GM18498 (cell line): ENCODE data around the gene PDXP.
A peak's percentile ranks its signal among the peaks of the same experiment; 100 is the strongest.
"Not testable (repeated sequence)": the region's sequence is repeated elsewhere in the genome, so short reads cannot be mapped to it uniquely, and the experiment has no call there.

Experiments used
- ATAC-seq: cut with Tn5 transposase; IDR thresholded peaks from one replicate; pipeline ENCODE4 v1.9.1; 2021; ENCODE audit warnings: mild to moderate bottlenecking, moderate library complexity; ENCODE audit not compliant: unreplicated experiment

The PDXP gene

GRCh38 chr22:37696260-37696656 lies 37.7 kb downstream of the PDXP start:
- ATAC-seq = not testable (repeated sequence)

GRCh38 chr22:37696657-37697537 lies 38.4 kb downstream of the PDXP start, which contains the start of gene TRIOBP:
TSS of gene TRIOBP (plus strand) at chr22:37697048. CDS start at chr22:37701366, 4,318 bp downstream.
- ATAC-seq = peak; percentile 82

- no peak for ATAC-seq
Measured at GRCh38 chr22:37697538-37697835, 39.0 kb downstream of the PDXP start.

GRCh38 chr22:37701141-37701786 lies 42.7 kb downstream of the PDXP start:
- no peak for ATAC-seq

GRCh38 chr22:37703906-37704305 lies 45.4 kb downstream of the PDXP start:
- ATAC-seq = no peak

GRCh38 chr22:37704645-37705044 lies 46.1 kb downstream of the PDXP start:
- no peak for ATAC-seq

GRCh38 chr22:37705205-37705604 lies 46.7 kb downstream of the PDXP start:
- ATAC-seq = no peak

- no peak for ATAC-seq
Measured at GRCh38 chr22:37708580-37709444, 50.3 kb downstream of the PDXP start.

- ATAC-seq = no peak
Measured at GRCh38 chr22:37709445-37709765, 50.9 kb downstream of the PDXP start.

- ATAC-seq = no peak
Measured at GRCh38 chr22:37710675-37711074, 52.2 kb downstream of the PDXP start.

GRCh38 chr22:37711490-37711889 lies 53.0 kb downstream of the PDXP start:
- ATAC-seq = no peak

- no peak for ATAC-seq
Measured at GRCh38 chr22:37713761-37714160, 55.2 kb downstream of the PDXP start.

- no peak for ATAC-seq
Measured at GRCh38 chr22:37714634-37715033, 56.1 kb downstream of the PDXP start.

- no peak for ATAC-seq
Measured at GRCh38 chr22:37715760-37716159, 57.2 kb downstream of the PDXP start.
